HL-60/S4 (cell line): ENCODE results near the gene EPHB1.

Experiments used
- in situ Hi-C: fragments of 300-500 bp; cut with MboI; formaldehyde crosslinking; loops from 2 replicates; pipeline ENCODE4 v1.14.3; 2022; ENCODE audit warnings: low sequenced_read_pairs

The EPHB1 gene

DNA sequence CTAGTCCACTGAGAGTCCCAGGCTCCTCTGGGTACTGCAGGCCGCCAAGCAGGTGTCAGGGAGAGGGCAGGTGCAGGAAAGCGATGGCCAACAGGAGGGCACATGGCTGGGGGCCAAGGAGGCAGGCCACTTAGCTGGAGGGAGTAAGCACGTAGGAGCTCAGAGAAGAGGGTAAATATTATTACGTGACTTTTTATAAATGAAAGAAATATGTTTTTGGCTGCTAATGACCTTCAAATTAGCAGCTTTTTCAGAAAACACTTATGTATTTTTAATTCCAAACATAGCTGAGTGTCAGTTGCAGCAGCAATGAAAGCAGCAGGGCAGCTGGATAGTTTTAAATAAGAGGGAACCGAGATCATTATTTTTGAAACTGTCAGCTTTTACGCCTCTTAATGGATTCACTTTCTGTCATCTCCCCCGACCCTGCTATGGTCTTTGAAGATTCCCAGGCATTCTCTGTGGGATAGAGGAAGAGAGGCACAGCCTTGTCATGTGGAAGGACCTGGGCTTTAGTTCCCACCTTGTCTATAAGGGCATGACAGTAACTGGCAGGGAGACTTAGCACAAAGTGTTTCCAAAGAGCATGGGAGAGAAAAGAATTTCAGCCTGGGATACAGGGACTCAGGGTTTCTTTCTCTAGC, 477.1 kb downstream of the EPHB1 start:
- in situ Hi-C loops = no loop called here

- in situ Hi-C loops = no loop called here
Measured at GRCh38 chr3:135292162-135292561, 497.1 kb downstream of the EPHB1 start.

GRCh38 chr3:135301670-135302069, 506.6 kb downstream of the EPHB1 start:
- in situ Hi-C loops = no loop called here

- in situ Hi-C loops = no loop called here
Measured at GRCh38 chr3:135304378-135304777, 509.3 kb downstream of the EPHB1 start.
